H9 (cell line): ENCODE results near the gene ENDOV. TPM values are rescaled to one million over a fixed set of nuclear protein-coding genes. Genes with fewer than 3 reads are reported as not detected.

Source experiments
- DNase-seq: peaks from one replicate; pipeline ENCODE4 v3.0.0-alpha.2; 2017
- H2AFZ ChIP-seq: one replicate; pipeline ENCODE4 v1.6.1; 2013; ENCODE audit warnings: mild to moderate bottlenecking, low read length, control low read depth, moderate library complexity
- H2AK5ac ChIP-seq: 2 replicates; pipeline ENCODE4 v1.6.1; 2013; ENCODE audit warnings: low read length, control low read depth, mixed read lengths; ENCODE audit not compliant: insufficient read length
- H2BK120ac ChIP-seq: one replicate; pipeline ENCODE4 v1.6.1; 2013; ENCODE audit warnings: low read depth, mild to moderate bottlenecking, low read length, control low read depth, inconsistent platforms; ENCODE audit not compliant: poor library complexity, severe bottlenecking
- H2BK12ac ChIP-seq: 2 replicates; pipeline ENCODE4 v1.6.1; 2013; ENCODE audit warnings: low read length, control low read depth, mixed read lengths, low read depth; ENCODE audit not compliant: insufficient read length
- H2BK15ac ChIP-seq: 2 replicates; pipeline ENCODE4 v1.6.1; 2013; ENCODE audit warnings: low read depth, low read length, control low read depth
- H2BK20ac ChIP-seq: one replicate; pipeline ENCODE4 v1.6.1; 2013; ENCODE audit warnings: low read depth, mild to moderate bottlenecking, low read length, control low read depth, inconsistent platforms; ENCODE audit not compliant: poor library complexity, severe bottlenecking
- H2BK5ac ChIP-seq: 2 replicates; pipeline ENCODE4 v1.6.1; 2013; ENCODE audit warnings: low read length, control low read depth, mixed read lengths; ENCODE audit not compliant: insufficient read length
- H3K14ac ChIP-seq: 2 replicates; pipeline ENCODE4 v1.6.1; 2013; ENCODE audit warnings: low read length, control low read depth; ENCODE audit not compliant: insufficient read depth
- H3K18ac ChIP-seq: 2 replicates; pipeline ENCODE4 v1.6.1; 2013; ENCODE audit warnings: low read depth, mild to moderate bottlenecking, mixed read lengths, low read length, control low read depth; ENCODE audit not compliant: insufficient read length
- H3K23ac ChIP-seq: 2 replicates; pipeline ENCODE4 v1.6.1; 2013; ENCODE audit warnings: low read length, control low read depth, mixed read lengths, low read depth; ENCODE audit not compliant: insufficient read length
- H3K23me2 ChIP-seq: 2 replicates; pipeline ENCODE4 v1.6.1; 2013; ENCODE audit warnings: low read depth, mild to moderate bottlenecking, mixed read lengths, low read length, control low read depth; ENCODE audit not compliant: insufficient read length, poor library complexity, severe bottlenecking
- H3K27ac ChIP-seq: 2 replicates; pipeline ENCODE4 v1.5.1; 2013; ENCODE audit warnings: low read length, control low read depth, mixed read lengths, low read depth; ENCODE audit not compliant: insufficient read length
- H3K27me3 ChIP-seq: 2 replicates; pipeline ENCODE4 v1.6.1; 2013; ENCODE audit warnings: low read length, control low read depth, inconsistent platforms; ENCODE audit not compliant: insufficient read depth
- H3K4ac ChIP-seq: 2 replicates; pipeline ENCODE4 v1.6.1; 2013; ENCODE audit warnings: low read depth, mild to moderate bottlenecking, control low read depth, inconsistent platforms, low read length, moderate library complexity
- H3K4me1 ChIP-seq: 2 replicates; pipeline ENCODE4 v1.6.1; 2013; ENCODE audit warnings: low read length, control low read depth, inconsistent platforms; ENCODE audit not compliant: insufficient read depth
- H3K4me2 ChIP-seq: 2 replicates; pipeline ENCODE4 v1.6.1; 2013; ENCODE audit warnings: low read length, control low read depth, mixed read lengths; ENCODE audit not compliant: insufficient read length, insufficient read depth
- H3K56ac ChIP-seq: 2 replicates; pipeline ENCODE4 v1.6.1; 2013; ENCODE audit warnings: low read depth, mild to moderate bottlenecking, mixed read lengths, low read length, control low read depth; ENCODE audit not compliant: insufficient read length
- H3K79me1 ChIP-seq: 2 replicates; pipeline ENCODE4 v1.6.1; 2013; ENCODE audit warnings: low read depth, mild to moderate bottlenecking, moderate library complexity, low read length, control low read depth, inconsistent platforms; ENCODE audit not compliant: insufficient read depth, poor library complexity, severe bottlenecking
- H3K79me2 ChIP-seq: 2 replicates; pipeline ENCODE4 v1.6.1; 2013; ENCODE audit warnings: low read length, control low read depth, inconsistent platforms; ENCODE audit not compliant: insufficient read depth
- H3K9ac ChIP-seq: 2 replicates; pipeline ENCODE4 v1.6.1; 2013; ENCODE audit warnings: low read length, control low read depth, mixed read lengths; ENCODE audit not compliant: insufficient read length; ENCODE audit errors: extremely low read depth
- H3K9me3 ChIP-seq: one replicate; pipeline ENCODE4 v1.6.1; 2013; ENCODE audit warnings: low read depth, low read length, inconsistent platforms; ENCODE audit not compliant: control insufficient read depth
- H3T11ph ChIP-seq: one replicate; pipeline ENCODE4 v1.6.1; 2013; ENCODE audit warnings: mild to moderate bottlenecking, low read length, control low read depth, inconsistent platforms
- H4K20me1 ChIP-seq: one replicate; pipeline ENCODE4 v1.6.1; 2013; ENCODE audit not compliant: control insufficient read depth, insufficient read length, insufficient read depth
- H4K5ac ChIP-seq: 2 replicates; pipeline ENCODE4 v1.6.1; 2013; ENCODE audit warnings: low read depth, mild to moderate bottlenecking, mixed read lengths, low read length, control low read depth; ENCODE audit not compliant: insufficient read length
- H4K8ac ChIP-seq: replicated peaks from 2 replicates; pipeline ENCODE4 v1.6.1; 2013; ENCODE audit warnings: low read length, control low read depth, mixed read lengths, low read depth; ENCODE audit not compliant: insufficient read length
- H4K91ac ChIP-seq: 2 replicates; pipeline ENCODE4 v1.6.1; 2013; ENCODE audit warnings: low read depth, mild to moderate bottlenecking, moderate library complexity, mixed read lengths, low read length, control low read depth; ENCODE audit not compliant: insufficient read length
- H3K27ac Mint-ChIP-seq, 3 experiments: 2 replicates in 2 of 3; 3 replicates in 1 of 3; pipeline ENCODE4 v1.8.0; 2020 to 2021; ENCODE audit warnings: mixed read lengths in 3 of 3, mild to moderate bottlenecking in 1 of 3, moderate library complexity in 1 of 3
- H3K27me3 Mint-ChIP-seq: 2 replicates; pipeline ENCODE4 v1.8.0; 2021; ENCODE audit warnings: low read depth, mild to moderate bottlenecking, moderate library complexity, mixed read lengths
- H3K36me3 Mint-ChIP-seq, 3 experiments: 2 replicates in 2 of 3; 3 replicates in 1 of 3; pipeline ENCODE4 v1.8.0; 2020 to 2021; ENCODE audit warnings: low read depth in 3 of 3, mixed read lengths in 3 of 3; ENCODE audit not compliant: insufficient read depth in 1 of 3
- H3K4me1 Mint-ChIP-seq, 2 experiments: 2 replicates each; pipeline ENCODE4 v1.8.0; 2020; ENCODE audit warnings: mixed read lengths in 2 of 2
- H3K4me3 Mint-ChIP-seq, 2 experiments: 2 replicates in 1 of 2; 3 replicates in 1 of 2; pipeline ENCODE4 v1.8.0; 2020 to 2021; ENCODE audit warnings: mild to moderate bottlenecking in 2 of 2, mixed read lengths in 2 of 2, moderate library complexity in 1 of 2
- H3K9me3 Mint-ChIP-seq, 2 experiments: 2 replicates in 1 of 2; 3 replicates in 1 of 2; pipeline ENCODE4 v1.8.0; 2020; ENCODE audit warnings: mild to moderate bottlenecking in 2 of 2, mixed read lengths in 2 of 2, moderate library complexity in 1 of 2
- WGBS: extraction: QIAGEN DNeasy Blood & Tissue Kit; methylation state at CpG from one replicate; pipeline ENCODE4 v1.1.7; 2013; ENCODE audit warnings: missing lambda C conversion rate, low lambda C conversion rate, mixed read lengths; ENCODE audit not compliant: insufficient read length; ENCODE audit errors: extremely low coverage; 5-methylcytosine and 5-hydroxymethylcytosine counted together
- total RNA-seq: library from RNA; stranded (reverse); gene quantifications from 2 replicates; pipeline ENCODE4 v1.2.1, GENCODE V29; 2021
- TF ChIP-seq, protein P1 (sequence below): fragments of 200-600 bp; sonication (generic); conservative IDR thresholded peaks from 3 replicates; pipeline ENCODE4 v1.8.0; 2021; ENCODE audit warnings: antibody characterized with exemption, mild to moderate bottlenecking

Gene ENDOV
- total RNA-seq, 1 experiment from 2014 or later: 17.1 TPM

DNA sequence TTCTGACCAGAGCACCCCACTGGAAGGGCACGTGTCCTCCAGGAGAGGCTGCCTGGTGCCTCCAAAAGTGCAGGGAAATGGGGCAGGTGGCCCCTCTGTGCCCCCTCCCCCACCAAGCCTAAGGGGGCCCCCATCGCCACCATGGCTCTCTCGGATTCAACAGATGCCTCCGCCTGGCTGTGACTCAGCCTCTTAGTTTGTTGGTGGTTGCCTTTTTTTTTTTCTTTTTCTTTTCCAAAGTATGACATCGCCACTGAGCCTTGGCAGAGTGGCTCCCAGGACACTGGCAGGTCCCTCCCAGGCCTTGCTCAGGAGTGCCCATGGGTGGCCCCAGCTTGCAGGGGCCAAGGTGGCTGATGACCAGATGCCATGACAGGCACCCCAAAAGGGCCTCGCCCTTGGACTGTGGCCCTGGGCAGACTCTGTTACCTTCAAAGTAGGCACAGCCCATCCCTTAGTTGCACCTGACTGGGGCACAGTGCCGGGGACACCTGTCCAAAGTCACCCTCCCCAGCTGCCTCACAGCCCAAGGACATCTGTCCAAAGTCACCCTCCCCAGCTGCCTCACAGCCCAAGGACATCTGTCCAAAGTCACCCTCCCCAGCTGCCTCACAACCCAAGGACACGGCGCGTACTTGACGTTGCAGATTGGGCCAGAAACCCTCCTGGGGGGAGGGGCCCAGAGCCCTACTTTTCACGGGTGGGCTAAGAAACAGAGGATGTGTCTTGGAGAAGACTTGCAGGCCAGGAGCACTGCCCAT is 31.9 kb downstream of the ENDOV start:
- no peak overlapping the region for H3K4me2 ChIP-seq
- Mint-ChIP-seq H3K36me3 (no peaks in the 10 kb centered on the region), H3K4me3 (no peak overlapping the region), H3K27ac (no peak overlapping the region), H3K27me3 (peaks cover 44% of the 10 kb centered on the region), H3K9me3 (no peaks in the 10 kb centered on the region), H3K4me1 (peaks cover 5 to 14% of the 10 kb centered on the region in 2 experiments)
- no peak for DNase-seq
- H3K56ac ChIP-seq: no peak overlapping the region
- H3K18ac ChIP-seq: no peak overlapping the region
- no peak overlapping the region for H3K9ac ChIP-seq
- no peak overlapping the region for H4K8ac ChIP-seq
- H3K4me1 ChIP-seq: no peaks in the 10 kb centered on the region
- H3K9me3 ChIP-seq: no peaks in the 10 kb centered on the region
- H4K5ac ChIP-seq: no peak overlapping the region
- H3K23ac ChIP-seq: no peak overlapping the region
- TF ChIP-seq, protein P1, sequence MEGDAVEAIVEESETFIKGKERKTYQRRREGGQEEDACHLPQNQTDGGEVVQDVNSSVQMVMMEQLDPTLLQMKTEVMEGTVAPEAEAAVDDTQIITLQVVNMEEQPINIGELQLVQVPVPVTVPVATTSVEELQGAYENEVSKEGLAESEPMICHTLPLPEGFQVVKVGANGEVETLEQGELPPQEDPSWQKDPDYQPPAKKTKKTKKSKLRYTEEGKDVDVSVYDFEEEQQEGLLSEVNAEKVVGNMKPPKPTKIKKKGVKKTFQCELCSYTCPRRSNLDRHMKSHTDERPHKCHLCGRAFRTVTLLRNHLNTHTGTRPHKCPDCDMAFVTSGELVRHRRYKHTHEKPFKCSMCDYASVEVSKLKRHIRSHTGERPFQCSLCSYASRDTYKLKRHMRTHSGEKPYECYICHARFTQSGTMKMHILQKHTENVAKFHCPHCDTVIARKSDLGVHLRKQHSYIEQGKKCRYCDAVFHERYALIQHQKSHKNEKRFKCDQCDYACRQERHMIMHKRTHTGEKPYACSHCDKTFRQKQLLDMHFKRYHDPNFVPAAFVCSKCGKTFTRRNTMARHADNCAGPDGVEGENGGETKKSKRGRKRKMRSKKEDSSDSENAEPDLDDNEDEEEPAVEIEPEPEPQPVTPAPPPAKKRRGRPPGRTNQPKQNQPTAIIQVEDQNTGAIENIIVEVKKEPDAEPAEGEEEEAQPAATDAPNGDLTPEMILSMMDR: no peak
- H2BK120ac ChIP-seq: no peak overlapping the region
- H2BK15ac ChIP-seq: no peak overlapping the region
- H3T11ph ChIP-seq: no peak overlapping the region
- H3K23me2 ChIP-seq: no peaks in the 10 kb centered on the region
- no CpG with 5 or more reads among the region's 12 CpGs for WGBS
- no peak overlapping the region for H3K4ac ChIP-seq
- H4K91ac ChIP-seq: no peak overlapping the region
- no peak overlapping the region for H2AK5ac ChIP-seq
- H3K27me3 ChIP-seq: no peaks in the 10 kb centered on the region
- no peaks in the 10 kb centered on the region for H3K79me1 ChIP-seq
- no peaks in the 10 kb centered on the region for H3K79me2 ChIP-seq
- H2BK12ac ChIP-seq: no peak overlapping the region
- no peak overlapping the region for H2BK5ac ChIP-seq
- no peak overlapping the region for H2BK20ac ChIP-seq
- no peak overlapping the region for H3K14ac ChIP-seq
- no peaks in the 10 kb centered on the region for H4K20me1 ChIP-seq
- no peak overlapping the region for H2AFZ ChIP-seq
- H3K27ac ChIP-seq: no peak overlapping the region
